Upper lobe of left lung (tissue), 6 donors: Measurements from ENCODE around the gene TRNAU1AP. TPM values are rescaled to one million over a fixed set of nuclear protein-coding genes. Genes with fewer than 3 reads are reported as not detected.
"Not testable (repeated sequence)": the region's sequence is repeated elsewhere in the genome, so short reads cannot be mapped to it uniquely, and the experiment has no call there.

Source experiments
- ATAC-seq, 2 donors: fragments of 200-7000 bp; cut with Tn5 transposase; one replicate each; pipeline ENCODE4 v1.9.1; 2022; ENCODE audit warnings: mild to moderate bottlenecking in 2 of 2, moderate library complexity in 2 of 2; ENCODE audit not compliant: low FRiP score in 2 of 2
- DNase-seq, 2 donors: peaks; one replicate each; pipeline ENCODE4 v3.0.0-alpha.2; 2019 to 2020
- H3K27ac ChIP-seq, 4 donors: fragments of 200-600 bp; sonication (generic); one replicate each; pipeline ENCODE4 v1.5.1; 2016 to 2019
- H3K27me3 ChIP-seq, 4 donors: fragments of 200-600 bp; sonication (generic); one replicate each; pipeline ENCODE4 v1.5.1; 2017 to 2019
- H3K36me3 ChIP-seq, 4 donors: fragments of 200-600 bp; sonication (generic); one replicate each; pipeline ENCODE4 v1.5.1; 2016 to 2019
- H3K4me1 ChIP-seq, 4 donors: fragments of 200-600 bp; sonication (generic); one replicate each; pipeline ENCODE4 v1.5.1; 2018 to 2019
- H3K4me3 ChIP-seq, 4 donors: fragments of 200-600 bp; sonication (generic); one replicate each; pipeline ENCODE4 v1.5.1; 2017 to 2019; ENCODE audit warnings: mild to moderate bottlenecking in 2 of 4, moderate library complexity in 1 of 4
- H3K9me3 ChIP-seq, 4 donors: fragments of 200-600 bp; sonication (generic); one replicate each; pipeline ENCODE4 v1.5.1; 2018 to 2019
- CTCF ChIP-seq, 6 experiments: fragments of 450-650 bp in 4 of 6; fragments of 200-600 bp in 2 of 6; sonication (generic) in 2 of 6; IDR thresholded peaks; one replicate each; pipeline ENCODE4 v1.5.1; 2016 to 2019; ENCODE audit warnings: antibody characterized with exemption in 6 of 6
- EP300 ChIP-seq, 4 donors: sonication (generic); formaldehyde crosslinking; IDR thresholded peaks; one replicate each; pipeline ENCODE4 v1.5.1; 2017; ENCODE audit warnings: antibody characterized with exemption in 4 of 4, control low read depth in 2 of 4
- POLR2A ChIP-seq, 4 donors: fragments of 450-650 bp; IDR thresholded peaks; one replicate each; pipeline ENCODE4 v1.5.1; 2016 to 2017; ENCODE audit warnings: antibody characterized with exemption in 4 of 4, mild to moderate bottlenecking in 2 of 4
- POLR2AphosphoS5 ChIP-seq, 2 donors: sonication (generic); formaldehyde crosslinking; IDR thresholded peaks; one replicate each; pipeline ENCODE4 v1.5.1; 2017; ENCODE audit warnings: antibody characterized with exemption in 2 of 2
- WGBS, 2 donors: methylation state at CpG; one replicate each; pipeline ENCODE4 v1.1.5; 2017 to 2018; 5-methylcytosine and 5-hydroxymethylcytosine counted together
- total RNA-seq, 6 donors: library from RNA; depleted of rRNA in 4 of 6; stranded (reverse); fragments of >200 nt in 4 of 6; gene quantifications; one replicate each; pipeline versions ENCODE4 v1.1.0 to v1.2.1, GENCODE V29; 2016 to 2021
- donor health status: DM: no; HTN: no; CAD: no; lungs with moderate emphysema.
- donor health status: DM: no; HTN: yes; CAD: no; lungs with severe emphysema.

The TRNAU1AP gene
- total RNA-seq, 6 donors from 2014 or later = 19.6 to 35.6 (median 25.3) TPM

- H3K36me3 ChIP-seq = peaks cover 6 to 43% (median 22%) of the 10 kb centered on the region in 4 donors
- H3K4me1 ChIP-seq = peaks cover 0 to 2% (median 0%) of the 10 kb centered on the region in 4 donors
- H3K27ac ChIP-seq = no peak overlapping the region
- TF ChIP-seq POLR2A (IDR thresholded peaks at IDR 0.05) (no peak), EP300 (IDR thresholded peaks at IDR 0.05) (no peak), POLR2AphosphoS5 (IDR thresholded peaks at IDR 0.05) (no peak), CTCF (IDR thresholded peaks at IDR 0.05) (no peak)
- no peaks in the 10 kb centered on the region for H3K27me3 ChIP-seq
- DNase-seq = no peak
- H3K9me3 ChIP-seq = no peaks in the 10 kb centered on the region
- no peak overlapping the region for H3K4me3 ChIP-seq
- 88 to 93% methylated on average over 3 to 6 of the region's 6 CpGs for WGBS, 2 donors
- no peak for ATAC-seq
These were observed 17.7 kb upstream of the TRNAU1AP start for GRCh38 chr1:28535180-28535579.

GRCh38 chr1:28537457-28538199 lies 15.3 kb upstream of the TRNAU1AP start:
- no peak for DNase-seq
- ATAC-seq = no peak
- peaks cover 0 to 8% (median 3%) of the 10 kb centered on the region in 4 donors for H3K4me1 ChIP-seq
- H3K27ac ChIP-seq = no peak overlapping the region
- H3K36me3 ChIP-seq = peaks cover 6 to 31% (median 17%) of the 10 kb centered on the region in 4 donors
- TF ChIP-seq EP300 (IDR thresholded peaks at IDR 0.05) = no peak
- H3K4me3 ChIP-seq = no peak overlapping the region
- H3K27me3 ChIP-seq = no peaks in the 10 kb centered on the region
- WGBS, 2 donors = 89 to 95% methylated on average over 3 to 8 of the region's 8 CpGs
- H3K9me3 ChIP-seq = no peaks in the 10 kb centered on the region

GRCh38 chr1:28538286-28538685 lies 14.6 kb upstream of the TRNAU1AP start:
- DNase-seq (no peak), ATAC-seq (no peak)
- no peaks in the 10 kb centered on the region for H3K9me3 ChIP-seq
- H3K4me1 ChIP-seq = peaks cover 0 to 8% (median 3%) of the 10 kb centered on the region in 4 donors
- no peak for TF ChIP-seq EP300 (IDR thresholded peaks at IDR 0.05)
- no peak for TF ChIP-seq CTCF (IDR thresholded peaks at IDR 0.05)
- no peak for TF ChIP-seq POLR2AphosphoS5 (IDR thresholded peaks at IDR 0.05)
- no peak for TF ChIP-seq POLR2A (IDR thresholded peaks at IDR 0.05)
- H3K27ac ChIP-seq = no peak overlapping the region
- no peaks in the 10 kb centered on the region for H3K27me3 ChIP-seq
- 84 to 89% methylated on average over 6 of the region's 6 CpGs for WGBS, 2 donors
- no peak overlapping the region for H3K4me3 ChIP-seq
- peaks cover 6 to 31% (median 17%) of the 10 kb centered on the region in 4 donors for H3K36me3 ChIP-seq

- H3K27ac ChIP-seq = no peak overlapping the region
- no peak overlapping the region for H3K4me3 ChIP-seq
- peaks cover 0 to 8% (median 3%) of the 10 kb centered on the region in 4 donors for H3K4me1 ChIP-seq
- no peaks in the 10 kb centered on the region for H3K9me3 ChIP-seq
- peaks cover 4 to 21% (median 10%) of the 10 kb centered on the region in 4 donors for H3K36me3 ChIP-seq
- H3K27me3 ChIP-seq = no peaks in the 10 kb centered on the region
- no peak for ATAC-seq
- 84 to 88% methylated on average over 6 to 7 of the region's 7 CpGs for WGBS, 2 donors
- no peak for DNase-seq
- TF ChIP-seq CTCF (IDR thresholded peaks at IDR 0.05) (no peak), POLR2AphosphoS5 (IDR thresholded peaks at IDR 0.05) (no peak), EP300 (IDR thresholded peaks at IDR 0.05) (no peak), POLR2A (IDR thresholded peaks at IDR 0.05) (no peak)
These were observed 12.2 kb upstream of the TRNAU1AP start for GRCh38 chr1:28540651-28541050.

GRCh38 chr1:28541414-28542015 lies 11.4 kb upstream of the TRNAU1AP start:
- not testable (repeated sequence) for H3K4me3 ChIP-seq, H3K4me1 ChIP-seq, H3K27me3 ChIP-seq, H3K27ac ChIP-seq, H3K9me3 ChIP-seq
- peaks cover 0 to 13% (median 2%) of the 10 kb centered on the region in 4 donors for H3K36me3 ChIP-seq
- WGBS, 2 donors = 81 to 83% methylated on average over 8 of the region's 8 CpGs
- peak in 1 of 4 donors; percentile 72 for TF ChIP-seq EP300 (IDR thresholded peaks at IDR 0.05)
- ATAC-seq (peak; percentile 24 to 74), DNase-seq (peak in 1 of 2 donors; percentile 61)
